GM21515 (cell line): ENCODE results near the gene CLDN16.
A peak's percentile ranks its signal among the peaks of the same experiment; 100 is the strongest.

ENCODE experiments used
- ATAC-seq: cut with Tn5 transposase; IDR thresholded peaks from one replicate; pipeline ENCODE4 v1.9.1; 2021; ENCODE audit not compliant: unreplicated experiment

CLDN16 gene

GRCh38 chr3:190378240-190378891, 9.6 kb upstream of the CLDN16 start:
- no peak for ATAC-seq

- ATAC-seq: no peak
Observed at GRCh38 chr3:190380184-190380583, 7.8 kb upstream of the CLDN16 start.

DNA sequence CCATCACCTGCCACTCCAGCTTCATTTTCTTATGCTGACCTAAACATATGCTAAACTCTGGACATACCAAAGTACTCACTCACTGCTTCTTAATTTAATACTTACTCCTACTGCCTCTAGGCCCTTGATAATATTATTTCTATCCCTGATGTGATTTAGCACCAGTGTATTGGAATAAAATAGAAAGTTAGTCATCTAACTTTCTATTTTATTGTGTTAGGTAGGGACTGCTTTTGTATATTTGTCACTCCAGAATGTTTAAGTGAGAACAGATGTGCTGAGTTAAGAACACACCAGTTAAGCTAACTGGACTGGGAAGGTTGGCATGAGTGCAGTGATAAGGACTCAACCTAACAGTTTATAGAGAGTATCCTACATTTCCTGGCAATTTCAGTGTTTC, 6.5 kb upstream of the CLDN16 start:
- ATAC-seq: no peak

DNA sequence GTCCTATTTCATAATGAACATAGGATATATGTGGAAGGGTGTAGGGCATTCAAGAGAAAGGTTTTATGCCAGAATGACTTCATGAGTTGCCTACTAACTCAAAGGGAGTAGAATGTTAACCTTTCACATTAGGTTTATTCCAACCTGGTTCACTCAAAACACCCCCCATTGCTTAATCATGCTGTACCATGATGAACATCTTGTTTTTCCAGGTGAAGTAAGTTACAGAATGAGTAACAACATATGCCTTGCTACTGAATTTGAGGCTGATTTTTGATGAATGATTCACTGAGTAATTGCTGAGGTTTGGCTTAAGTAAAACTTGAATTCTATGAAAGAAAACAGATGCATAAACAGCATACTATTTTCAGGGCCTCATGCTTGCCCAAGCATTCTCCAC, 5.9 kb upstream of the CLDN16 start:
- ATAC-seq: no peak

DNA sequence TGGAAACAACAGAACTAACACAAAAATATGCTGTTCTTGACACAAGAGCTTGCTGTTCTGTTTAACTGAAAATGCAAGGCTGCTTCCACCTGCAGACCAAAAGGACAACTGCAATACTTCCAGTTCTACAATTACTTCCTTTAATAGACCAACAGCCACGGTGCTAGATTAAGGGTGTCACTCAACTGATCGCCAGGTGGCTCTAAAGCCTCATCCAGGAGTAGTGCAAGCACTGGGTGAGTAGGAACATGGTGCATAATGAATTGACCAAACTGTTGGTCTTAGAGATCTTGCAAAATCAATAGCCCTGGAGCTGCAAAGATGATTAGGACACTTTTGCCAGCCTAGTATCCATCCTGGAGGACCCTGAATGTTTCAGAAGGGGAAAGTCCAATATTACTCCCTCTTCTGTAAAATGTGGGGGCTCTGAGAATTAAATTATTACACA, 3.6 kb upstream of the CLDN16 start:
- peak; percentile 92 for ATAC-seq

- no peak for ATAC-seq
Observed at GRCh38 chr3:190385731-190386688, 2.0 kb upstream of the CLDN16 start.

DNA sequence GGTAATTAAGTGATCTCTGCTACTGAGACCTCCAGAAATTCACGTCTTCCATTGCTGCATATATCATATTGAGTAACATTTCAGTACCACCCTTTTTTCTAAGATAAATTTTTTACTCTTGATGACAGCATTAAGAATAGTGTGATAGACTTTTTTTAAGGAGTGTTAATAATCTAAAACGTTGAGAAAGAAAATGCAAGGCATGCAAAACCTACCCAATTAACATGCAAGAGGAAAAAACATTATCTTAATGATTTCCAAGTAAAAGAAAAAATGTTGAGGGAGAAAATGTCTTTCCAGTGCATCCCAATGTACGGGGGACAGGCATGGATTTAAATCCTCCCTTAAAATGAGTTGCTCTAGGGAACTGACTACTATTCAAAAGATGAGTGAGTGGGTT, 740 bp downstream of the CLDN16 start:
- ATAC-seq: no peak

DNA sequence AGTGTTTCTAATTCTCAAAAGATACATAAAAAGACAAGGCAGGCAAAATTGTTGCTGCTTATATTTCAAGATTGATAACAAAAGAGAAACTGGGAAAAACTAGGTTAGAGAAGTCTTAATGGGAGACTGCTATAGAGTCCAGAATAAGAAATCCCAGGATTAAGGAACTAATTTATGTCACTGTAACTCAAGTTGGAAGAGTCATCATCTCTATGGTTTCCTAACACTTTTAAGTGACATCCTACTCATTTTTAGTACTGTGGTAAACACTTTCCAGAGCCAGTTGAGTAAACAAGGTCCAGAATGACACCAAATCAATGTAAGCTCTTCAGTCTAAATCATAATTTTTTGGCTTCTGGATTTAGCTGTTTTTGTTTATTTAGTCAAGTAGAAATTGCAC, 8.0 kb downstream of the CLDN16 start:
- no peak for ATAC-seq

DNA sequence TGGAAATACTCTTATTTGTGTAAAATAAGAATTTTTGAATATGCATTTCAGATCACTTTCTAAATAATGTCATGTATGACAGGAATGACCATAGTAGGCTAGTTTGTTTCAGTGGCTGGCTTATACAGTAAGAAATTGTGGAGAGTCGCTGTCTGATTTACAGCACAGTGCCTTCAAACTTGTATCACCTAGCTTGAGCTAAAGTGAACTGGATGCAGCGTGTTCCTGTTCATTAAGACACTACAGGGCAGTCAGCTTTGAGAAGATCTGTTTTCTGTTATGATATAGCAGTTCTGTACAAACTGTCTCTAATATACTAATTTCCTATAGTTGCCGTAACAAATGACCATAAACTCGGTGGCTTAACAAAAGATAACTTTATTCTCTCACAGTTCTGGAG, 9.9 kb downstream of the CLDN16 start:
- no peak for ATAC-seq

DNA sequence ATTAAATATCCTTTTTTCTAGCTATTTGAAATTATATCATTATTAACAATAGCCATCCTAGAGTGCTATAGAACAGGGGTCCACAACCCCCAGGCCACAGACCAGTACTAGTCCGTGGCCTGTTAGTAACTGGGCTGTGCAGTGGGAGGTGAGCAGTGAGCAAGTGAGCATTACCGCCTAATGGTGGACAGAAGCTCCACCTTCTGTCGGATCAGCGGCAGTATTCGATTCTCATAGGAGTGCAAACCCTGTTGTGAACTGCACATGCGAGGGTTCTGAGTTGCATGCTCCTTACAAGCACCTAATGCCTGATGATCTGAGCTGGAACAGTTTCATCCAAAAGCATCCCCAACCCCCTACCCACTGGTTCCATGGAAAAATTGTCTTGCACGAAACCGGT, 11.7 kb downstream of the CLDN16 start:
- ATAC-seq: no peak

GRCh38 chr3:190401963-190402362, 14.0 kb downstream of the CLDN16 start:
- no peak for ATAC-seq

- no peak for ATAC-seq
Observed at GRCh38 chr3:190404715-190405114, 16.8 kb downstream of the CLDN16 start.

DNA sequence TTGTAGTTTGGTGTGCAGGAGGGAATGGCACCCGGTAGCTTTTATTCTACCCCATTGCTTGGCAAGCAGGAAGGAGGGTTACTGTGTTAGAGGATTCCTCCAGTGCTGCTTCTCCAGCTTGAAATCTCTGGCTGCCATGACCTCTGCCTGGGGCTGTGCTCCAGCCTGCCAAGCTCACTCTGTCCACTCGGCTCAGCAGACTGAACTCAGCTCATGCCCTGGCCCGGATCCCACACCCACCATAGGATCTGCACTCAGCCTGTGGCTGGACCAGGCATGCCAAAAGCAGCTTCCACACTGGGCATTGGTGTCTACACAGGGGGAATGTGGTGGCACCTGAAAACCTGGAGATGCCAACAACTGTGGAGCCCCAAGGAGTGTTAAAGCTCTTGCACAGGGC, 26.3 kb downstream of the CLDN16 start:
- ATAC-seq: no peak

GRCh38 chr3:190424108-190424477, 36.1 kb downstream of the CLDN16 start:
- ATAC-seq: peak; percentile 12

- ATAC-seq: peak; percentile 64
Observed at GRCh38 chr3:190424478-190425439, 36.8 kb downstream of the CLDN16 start.

DNA sequence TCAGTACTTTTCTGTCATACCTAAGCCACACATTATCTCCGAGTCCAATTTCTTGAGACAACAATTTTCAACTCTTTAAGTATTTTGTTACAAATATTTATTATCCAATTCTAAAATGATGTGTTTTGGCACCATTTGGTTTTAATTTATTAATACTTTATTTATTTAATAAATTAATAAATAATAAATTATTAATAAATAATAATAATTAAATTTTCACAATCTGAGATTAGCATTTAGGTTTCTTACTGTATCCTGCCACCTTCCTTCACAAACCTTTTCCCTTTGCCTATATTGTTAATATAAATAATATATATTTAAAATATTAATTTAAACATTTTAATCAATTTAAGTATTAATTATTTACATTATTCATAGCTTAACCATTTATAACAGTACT, 37.9 kb downstream of the CLDN16 start:
- no peak for ATAC-seq

DNA sequence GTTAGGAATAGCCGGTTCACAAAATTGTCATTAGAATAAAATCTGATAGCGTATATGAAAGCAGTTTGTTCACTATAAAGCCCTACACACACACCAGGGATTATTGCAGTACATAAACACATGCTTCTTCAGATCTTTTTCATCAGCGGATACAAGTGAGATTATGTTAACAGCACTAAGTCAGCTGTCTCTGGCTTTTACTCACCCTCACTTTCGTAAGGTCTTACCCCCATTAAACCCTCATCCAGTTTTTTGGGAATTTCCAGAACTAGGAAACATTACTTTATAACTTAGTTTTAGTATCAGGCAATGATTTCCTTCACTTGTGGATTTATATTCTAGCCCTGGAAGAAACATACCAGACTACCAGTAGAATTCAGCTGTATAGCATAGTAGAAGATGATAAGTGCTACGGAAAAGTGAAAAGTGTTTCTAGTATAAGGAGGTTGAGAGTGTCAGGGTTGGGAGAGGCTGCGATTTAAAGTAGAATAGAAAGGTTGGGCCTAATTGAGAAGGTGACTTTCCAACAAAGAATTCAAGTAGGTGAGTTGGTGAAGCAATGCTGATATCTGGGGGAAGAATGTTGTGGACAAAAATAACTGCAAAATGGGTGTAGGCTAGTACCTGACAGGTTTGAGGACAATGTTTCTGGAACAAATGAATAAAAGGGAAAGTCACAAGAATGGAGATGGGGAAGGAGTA, 39.0 kb downstream of the CLDN16 start:
- ATAC-seq: no peak

DNA sequence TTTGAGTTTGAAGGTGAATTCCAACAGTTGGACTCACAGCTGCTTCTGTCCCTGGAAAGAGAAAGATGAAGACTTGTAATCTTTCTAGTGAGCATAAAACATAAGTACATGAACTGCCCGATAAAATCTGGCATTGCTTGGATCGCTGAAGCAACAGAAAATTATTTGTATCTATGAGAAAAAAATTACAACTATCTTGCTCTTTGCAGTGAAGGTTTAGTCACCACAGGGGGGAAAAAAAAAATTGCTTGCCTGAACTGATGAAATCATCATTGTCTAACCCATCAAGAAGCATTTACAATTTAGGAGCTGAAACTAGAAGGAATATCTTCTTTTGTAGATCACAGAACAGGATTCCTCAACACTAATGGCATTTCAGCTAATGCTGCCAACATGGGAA, 41.7 kb downstream of the CLDN16 start:
- ATAC-seq: no peak

- no peak for ATAC-seq
Observed at GRCh38 chr3:190430906-190431305, 42.9 kb downstream of the CLDN16 start.

DNA sequence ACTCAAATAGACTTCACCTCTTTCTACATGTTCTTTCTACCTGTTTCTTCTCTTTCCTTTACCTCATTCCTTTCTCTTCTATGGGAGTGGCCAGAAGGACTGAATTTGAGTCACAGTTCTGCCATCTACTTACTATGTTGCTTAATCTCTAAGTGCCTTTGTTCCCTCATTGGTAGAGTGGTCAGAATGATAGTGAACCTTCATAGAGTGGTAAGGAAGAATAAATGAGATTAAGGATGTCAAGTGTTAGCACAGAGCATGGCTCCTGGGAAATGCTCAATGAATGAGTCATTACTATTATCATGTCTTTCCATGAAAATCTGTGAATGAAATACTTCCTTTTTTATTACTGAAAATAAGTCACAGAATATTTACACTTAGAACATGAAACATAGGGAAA, 44.3 kb downstream of the CLDN16 start:
- no peak for ATAC-seq

DNA sequence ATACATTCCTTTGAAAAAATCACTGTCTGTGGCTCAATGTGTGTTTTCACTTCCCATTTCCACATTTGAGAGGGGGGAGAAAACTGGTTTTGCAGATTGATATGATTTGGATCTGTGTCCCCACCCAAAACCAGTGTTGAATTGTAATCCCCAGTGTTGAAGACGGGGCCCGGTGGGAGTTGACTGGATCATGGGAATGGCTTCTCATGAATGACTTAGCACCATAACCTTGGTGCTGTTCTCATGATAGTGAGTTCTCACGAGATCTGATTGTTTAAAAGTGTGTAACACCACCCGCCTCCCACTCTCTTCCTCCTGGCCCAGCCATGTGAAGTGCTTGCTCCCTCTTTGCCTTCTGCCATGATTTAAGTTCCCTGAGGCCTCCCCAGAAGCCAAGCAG, 45.7 kb downstream of the CLDN16 start:
- ATAC-seq: no peak
